H1 (cell line): ENCODE results near the gene DMAC2. TPM values are rescaled to one million over a fixed set of nuclear protein-coding genes. Genes with fewer than 3 reads are reported as not detected.

Experiments used
- CTCF ChIA-PET: fragments of 300-600 bp; sonication (Branson Sonifier 250); formaldehyde crosslinking; loops from one replicate; lab custom pipeline; 2021; ENCODE audit not compliant: partially characterized antibody; lab: Charles Lee
- POLR2A ChIA-PET: fragments of 300-600 bp; sonication (Branson Sonifier 250); formaldehyde crosslinking; loops from one replicate; lab custom pipeline; 2021; ENCODE audit warnings: inconsistent platforms; ENCODE audit not compliant: partially characterized antibody; lab: Charles Lee
- DNase-seq, 2 experiments: peaks; one replicate each; pipeline versions ENCODE4 v3.0.0 to v3.0.0-alpha.2; 2010 to 2022; ENCODE audit warnings: low spot score in 2 of 2, low read depth in 1 of 2, mixed read lengths in 1 of 2
- FAIRE-seq: peaks from 2 replicates; lab custom pipeline; 2011; peaks lifted over from hg19 to GRCh38; lab: Jason Lieb, UNC
- H2AFZ ChIP-seq: 2 replicates; pipeline ENCODE4 v1.8.1; 2012; ENCODE audit warnings: low read length, inconsistent platforms
- H2AK5ac ChIP-seq: 2 replicates; pipeline ENCODE4 v1.6.1; 2013; ENCODE audit warnings: low read depth, low read length
- H2BK120ac ChIP-seq: replicated peaks from 2 replicates; pipeline ENCODE3; 2013; ENCODE audit warnings: low read depth, low read length, inconsistent platforms
- H2BK12ac ChIP-seq: 2 replicates; pipeline ENCODE4 v1.6.1; 2013; ENCODE audit warnings: low read depth, low read length
- H2BK15ac ChIP-seq: 2 replicates; pipeline ENCODE4 v1.6.1; 2013; ENCODE audit warnings: low read length
- H2BK20ac ChIP-seq: 2 replicates; pipeline ENCODE4 v1.6.1; 2013; ENCODE audit warnings: low read length
- H2BK5ac ChIP-seq: 2 replicates; pipeline ENCODE4 v1.6.1; 2013; ENCODE audit warnings: low read depth, low read length
- H3K14ac ChIP-seq: 2 replicates; pipeline ENCODE4 v1.6.1; 2013; ENCODE audit warnings: inconsistent platforms; ENCODE audit not compliant: insufficient read length
- H3K18ac ChIP-seq: 2 replicates; pipeline ENCODE4 v1.6.1; 2013; ENCODE audit warnings: low read length; ENCODE audit errors: extremely low read depth
- H3K23ac ChIP-seq: 2 replicates; pipeline ENCODE4 v1.6.1; 2013; ENCODE audit warnings: inconsistent platforms; ENCODE audit not compliant: insufficient read length
- H3K23me2 ChIP-seq: 2 replicates; pipeline ENCODE4 v1.6.1; 2013; ENCODE audit warnings: low read depth, low read length
- H3K27ac ChIP-seq: 2 replicates; pipeline ENCODE4 v1.6.1; 2011; ENCODE audit warnings: low read depth, low read length, inconsistent platforms
- H3K27me3 ChIP-seq, 4 experiments: replicated peaks in 1 of 4; 1 replicate in 1 of 4; 2 replicates in 3 of 4; pipeline versions ENCODE4 v1.6.1 to v1.8.1; 2011 to 2013; ENCODE audit warnings: low read length in 3 of 4, mild to moderate bottlenecking in 3 of 4, inconsistent platforms in 2 of 4, mixed read lengths in 2 of 4, moderate library complexity in 1 of 4; ENCODE audit not compliant: control insufficient read depth in 3 of 4, insufficient read depth in 3 of 4; ENCODE audit errors: extremely low read depth in 1 of 4
- H3K36me3 ChIP-seq, 4 experiments: 2 replicates each; pipeline versions ENCODE4 v1.6.1 to v1.8.1; 2011 to 2013; ENCODE audit warnings: mild to moderate bottlenecking in 4 of 4, low read length in 3 of 4, moderate library complexity in 2 of 4, control low read depth in 1 of 4, inconsistent platforms in 1 of 4; ENCODE audit not compliant: insufficient read depth in 4 of 4, control insufficient read depth in 2 of 4
- H3K4ac ChIP-seq: replicated peaks from 2 replicates; pipeline ENCODE3; 2013; ENCODE audit warnings: low read length, low read depth, mixed read lengths, inconsistent platforms; ENCODE audit not compliant: insufficient read length
- H3K4me1 ChIP-seq, 4 experiments: replicated peaks in 1 of 4; 1 replicate in 1 of 4; 2 replicates in 3 of 4; pipeline versions ENCODE4 v1.6.1 to v1.8.1; 2011 to 2013; ENCODE audit warnings: low read length in 3 of 4, inconsistent platforms in 2 of 4, mixed read lengths in 1 of 4; ENCODE audit not compliant: insufficient read depth in 4 of 4, control insufficient read depth in 3 of 4
- H3K4me2 ChIP-seq, 2 experiments: 2 replicates each; pipeline versions ENCODE4 v1.6.1 to v1.8.1; 2011 to 2013; ENCODE audit warnings: low read depth in 2 of 2, low read length in 2 of 2, control low read depth in 1 of 2, inconsistent platforms in 1 of 2, mild to moderate bottlenecking in 1 of 2; ENCODE audit not compliant: insufficient read depth in 1 of 2
- H3K4me3 ChIP-seq, 4 experiments: fragments of 200-600, 300-600 bp in 1 of 4; sonication (generic), shearing (Covaris generic), sonication (Bioruptor Twin) in 1 of 4; 2 replicates each; pipeline versions ENCODE4 v1.5.1 to v1.8.1; 2011 to 2016; ENCODE audit warnings: low read length in 4 of 4, low read depth in 3 of 4, control low read depth in 2 of 4, inconsistent platforms in 2 of 4, mild to moderate bottlenecking in 2 of 4, mixed read lengths in 1 of 4, moderate library complexity in 1 of 4; ENCODE audit not compliant: insufficient read depth in 2 of 4; ENCODE audit errors: extremely low read depth in 1 of 4
- H3K56ac ChIP-seq: replicated peaks from 2 replicates; pipeline ENCODE3; 2013; ENCODE audit warnings: low read depth, mild to moderate bottlenecking, mixed read lengths, low read length, inconsistent platforms; ENCODE audit not compliant: insufficient read length
- H3K79me1 ChIP-seq: 2 replicates; pipeline ENCODE4 v1.6.1; 2013; ENCODE audit warnings: low read depth, low read length, control low read depth
- H3K79me2 ChIP-seq, 2 experiments: 2 replicates each; pipeline versions ENCODE4 v1.6.1 to v1.8.1; 2012 to 2013; ENCODE audit warnings: low read length in 2 of 2, mild to moderate bottlenecking in 2 of 2, inconsistent platforms in 1 of 2; ENCODE audit not compliant: insufficient read depth in 2 of 2, control insufficient read depth in 1 of 2
- H3K9ac ChIP-seq, 4 experiments: replicated peaks in 1 of 4; 1 replicate in 1 of 4; 2 replicates in 3 of 4; pipeline versions ENCODE4 v1.6.1 to v1.8.1; 2011 to 2013; ENCODE audit warnings: low read depth in 3 of 4, low read length in 3 of 4, control low read depth in 2 of 4, mild to moderate bottlenecking in 2 of 4, moderate library complexity in 2 of 4, inconsistent platforms in 1 of 4; ENCODE audit errors: extremely low read depth in 1 of 4
- H3K9me3 ChIP-seq, 2 experiments: 2 replicates each; pipeline versions ENCODE4 v1.6.1 to v1.8.1; 2012 to 2013; ENCODE audit warnings: mild to moderate bottlenecking in 2 of 2, moderate library complexity in 2 of 2, control low read depth in 1 of 2, inconsistent platforms in 1 of 2, low read depth in 1 of 2, low read length in 1 of 2, mixed read lengths in 1 of 2; ENCODE audit not compliant: insufficient read depth in 2 of 2
- H4K20me1 ChIP-seq, 2 experiments: replicated peaks in 1 of 2; 2 replicates each; pipeline versions ENCODE3 to v1.8.1; 2011 to 2013; ENCODE audit warnings: inconsistent platforms in 2 of 2, low read length in 2 of 2, mild to moderate bottlenecking in 1 of 2; ENCODE audit not compliant: insufficient read depth in 2 of 2, control insufficient read depth in 1 of 2
- H4K5ac ChIP-seq: 2 replicates; pipeline ENCODE4 v1.6.1; 2013; ENCODE audit warnings: low read length, low read depth, mixed read lengths, inconsistent platforms; ENCODE audit not compliant: insufficient read length
- H4K8ac ChIP-seq: 2 replicates; pipeline ENCODE4 v1.8.0; 2013; ENCODE audit warnings: mild to moderate bottlenecking, moderate library complexity, low read length, inconsistent platforms; ENCODE audit not compliant: insufficient read depth; ENCODE audit errors: extremely low read depth
- H4K91ac ChIP-seq: replicated peaks from 2 replicates; pipeline ENCODE3; 2013; ENCODE audit warnings: low read length, mixed read lengths, inconsistent platforms; ENCODE audit not compliant: insufficient read length
- ASH2L ChIP-seq: fragments of 200-600, 300-600 bp; sonication (generic); IDR thresholded peaks from one replicate; pipeline ENCODE4 v1.7.1; 2017; ENCODE audit warnings: low read length
- ATF2 ChIP-seq: IDR thresholded peaks from 2 replicates; pipeline ENCODE4 v1.6.1; 2012; ENCODE audit warnings: low read length, inconsistent platforms
- BRCA1 ChIP-seq: IDR thresholded peaks from 2 replicates; pipeline ENCODE4 v1.6.1; 2012; ENCODE audit warnings: low read depth, low read length, improper control_type of control experiment
- CBX8 ChIP-seq: fragments of 300-800, 300-1000 bp; sonication (generic); IDR thresholded peaks from 2 replicates; pipeline ENCODE4 v1.7.1; 2016; ENCODE audit warnings: low read depth, low read length, borderline replicate concordance
- EGR1 ChIP-seq: IDR thresholded peaks from 2 replicates; pipeline ENCODE4 v1.6.1; 2011; ENCODE audit warnings: low read depth, low read length, borderline replicate concordance
- NANOG ChIP-seq: IDR thresholded peaks from 2 replicates; pipeline ENCODE4 v1.6.1; 2011; ENCODE audit warnings: low read length, low read depth, mild to moderate bottlenecking, inconsistent platforms; ENCODE audit not compliant: insufficient read depth, poor library complexity, severe bottlenecking
- RAD21 ChIP-seq, 2 experiments: IDR thresholded peaks in 1 of 2; conservative IDR thresholded peaks in 1 of 2; 2 replicates each; pipeline ENCODE4 v1.6.1; 2011; ENCODE audit warnings: low read depth in 2 of 2, low read length in 2 of 2, improper control_type of control experiment in 1 of 2, inconsistent platforms in 1 of 2, mild to moderate bottlenecking in 1 of 2, moderate library complexity in 1 of 2
- SRF ChIP-seq: IDR thresholded peaks from 2 replicates; pipeline ENCODE4 v1.6.1; 2011; ENCODE audit warnings: mild to moderate bottlenecking, low read depth, low read length, moderate library complexity
- TAF1 ChIP-seq: IDR thresholded peaks from 2 replicates; pipeline ENCODE4 v1.6.1; 2011; ENCODE audit warnings: mild to moderate bottlenecking, low read depth, low read length
- WGBS, 2 experiments: shearing (Covaris generic) in 1 of 2; methylation state at CpG; one replicate each; pipeline versions ENCODE4 v1.1.6 to v1.1.7; 2013 to 2015; ENCODE audit warnings: low lambda C conversion rate in 2 of 2, mixed read lengths in 2 of 2, inconsistent platforms in 1 of 2, low coverage in 1 of 2, missing lambda C conversion rate in 1 of 2; ENCODE audit not compliant: insufficient replicate concordance in 2 of 2, insufficient coverage in 1 of 2, insufficient read length in 1 of 2; ENCODE audit errors: extremely low coverage in 1 of 2, missing lambda C conversion rate in 1 of 2; 5-methylcytosine and 5-hydroxymethylcytosine counted together
- polyA plus RNA-seq, 7 experiments: library from polyadenylated mRNA; depleted of rRNA in 3 of 7; stranded (reverse) in 5 of 7; unstranded in 2 of 7; fragments of >200 nt in 5 of 7; fragments of 200-250 nt in 2 of 7; gene quantifications; 1 replicate in 5 of 7; 2 replicates in 1 of 7; 4 replicates in 1 of 7; pipeline versions ENCODE4 v1.2.1 to v1.2.3, GENCODE V29; 2011 to 2013; ENCODE audit warnings: missing spikeins in 2 of 7, mixed read lengths in 2 of 7
- total RNA-seq: library from RNA; stranded (reverse); fragmentation: NEBNext Ultra II Directional; extraction: Animal tissue kit (Norgen Biotek cat#: 25700); gene quantifications from 2 replicates; pipeline ENCODE4 v1.2.1, GENCODE V29; 2021

The DMAC2 gene
- total and polyA plus RNA-seq, 2 of the 8 experiments (the other 6 are each of a cell fraction or from before 2014, with no cell fraction given), result 86.8 to 170 TPM

GRCh38 chr19:41414461-41414860 is 25.3 kb downstream of the DMAC2 start:
- no peak overlapping the region for H3K4me3 ChIP-seq
- TF ChIP-seq CBX8 (no peak), RAD21 (IDR thresholded peaks at IDR 0.05 in 1 of 2, conservative IDR thresholded peaks at IDR 0.05 in 1 of 2; ENCODE audit: low read depth in 2 of 2, low read length in 2 of 2) (no peak), TAF1 (no peak), ATF2 (no peak), ASH2L (no peak), SRF (no peak), NANOG (no peak), EGR1 (no peak), BRCA1 (no peak)
- H4K20me1 ChIP-seq, result peaks cover 0 to under 1% of the 10 kb centered on the region in 2 experiments
- no peaks in the 10 kb centered on the region for H3K4me1 ChIP-seq
- no peak overlapping the region for H2BK12ac ChIP-seq
- no peaks in the 10 kb centered on the region; a peak in 1 of 7 replicates for H3K27me3 ChIP-seq
- H3K79me1 ChIP-seq, result no peaks in the 10 kb centered on the region
- H3K23ac ChIP-seq, result no peak overlapping the region
- no peak for DNase-seq
- no peak overlapping the region for H2AK5ac ChIP-seq
- no peak overlapping the region for H2BK120ac ChIP-seq
- no peak overlapping the region for H3K27ac ChIP-seq
- H2AFZ ChIP-seq, result no peak overlapping the region
- H3K9me3 ChIP-seq, result no peaks in the 10 kb centered on the region
- H3K18ac ChIP-seq, result no peak overlapping the region
- no peak overlapping the region for H3K4ac ChIP-seq
- H2BK20ac ChIP-seq, result no peak overlapping the region
- WGBS, 2 experiments, result 97% methylated on average over 9 of the region's 9 CpGs; no CpG with 5 or more reads in 1 of the 2 experiments
- FAIRE-seq, result no peak
- H4K8ac ChIP-seq, result no peak overlapping the region
- H4K5ac ChIP-seq, result no peak overlapping the region
- peaks cover 2 to 10% (median 6%) of the 10 kb centered on the region in 4 experiments; a peak in 5 of 8 replicates for H3K36me3 ChIP-seq
- no peak overlapping the region for H3K4me2 ChIP-seq
- CTCF ChIA-PET, result no interaction called here
- no peak overlapping the region for H4K91ac ChIP-seq
- H3K79me2 ChIP-seq, result no peaks in the 10 kb centered on the region
- no peak overlapping the region for H2BK15ac ChIP-seq
- no peaks in the 10 kb centered on the region for H3K23me2 ChIP-seq
- no peak overlapping the region; the same call in 1 of the 2 replicates for H2BK5ac ChIP-seq
- no peak overlapping the region for H3K9ac ChIP-seq
- H3K14ac ChIP-seq, result no peak overlapping the region
- POLR2A ChIA-PET, result interaction anchor here (0.8 to 1.8 kb wide), 3 partner anchors 16 to 25 kb away, joined by 3 to 4 read pairs (median 4); partner anchors contain the start of gene DMAC2
- H3K56ac ChIP-seq, result no peak overlapping the region
